ENCODE data around the gene FGGY. TPM values are rescaled to one million over a fixed set of nuclear protein-coding genes. Genes with fewer than 3 reads are reported as not detected.

Gene FGGY
- total RNA-seq, 1 experiment from 2014 or later: 6.4 TPM

DNA sequence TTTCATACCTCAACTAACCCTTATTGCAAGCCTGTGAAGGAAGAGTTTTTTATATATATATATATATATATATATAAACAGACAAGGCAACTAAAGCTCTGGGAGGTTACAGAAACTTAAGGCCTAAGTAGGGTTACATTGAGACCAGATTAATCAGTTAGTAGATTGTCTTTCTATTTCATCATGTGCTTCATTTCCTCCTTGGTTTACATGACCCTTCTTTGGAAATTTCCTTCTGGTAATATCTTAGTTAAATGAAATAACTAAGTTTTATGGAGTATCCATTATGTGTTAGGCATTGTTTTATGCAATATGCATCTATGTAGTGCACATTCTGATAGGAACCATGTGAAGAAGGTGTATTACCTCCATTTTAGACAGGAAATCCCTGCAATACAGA, 112.7 kb downstream of the FGGY start:
- Mint-ChIP-seq H3K36me3 (ENCODE audit: insufficient read depth, unreplicated experiment) (no peaks in the 10 kb centered on the region), H3K4me3 (ENCODE audit: unreplicated experiment) (no peak overlapping the region), H3K27me3 (ENCODE audit: insufficient read depth, unreplicated experiment) (no peaks in the 10 kb centered on the region), H3K4me1 (ENCODE audit: low read depth, unreplicated experiment) (no peaks in the 10 kb centered on the region), H3K9me3 (ENCODE audit: unreplicated experiment) (no peaks in the 10 kb centered on the region), H3K27ac (ENCODE audit: unreplicated experiment) (no peak overlapping the region)
- intact Hi-C loops (cut with micrococcal nuclease; ENCODE audit: unreplicated experiment): loop anchor here (10.0 kb wide), 1 partner anchor 115 kb away; the partner anchor contains the start of gene FGGY
- ChIA-PET CTCF (no interaction called here), POLR2A (no interaction called here)
- Histone ChIP-seq H3K4me3 (ENCODE audit: low read depth, low read length) (no peak overlapping the region), H3K27me3 (replicated peaks; ENCODE audit: control insufficient read depth, insufficient read depth, low read length) (no peaks in the 10 kb centered on the region), H3K9me3 (no peaks in the 10 kb centered on the region), H3K36me3 (ENCODE audit: control insufficient read depth, insufficient read depth, low read length) (no peaks in the 10 kb centered on the region), H3K4me1 (no peaks in the 10 kb centered on the region)
- TF ChIP-seq, protein P1, sequence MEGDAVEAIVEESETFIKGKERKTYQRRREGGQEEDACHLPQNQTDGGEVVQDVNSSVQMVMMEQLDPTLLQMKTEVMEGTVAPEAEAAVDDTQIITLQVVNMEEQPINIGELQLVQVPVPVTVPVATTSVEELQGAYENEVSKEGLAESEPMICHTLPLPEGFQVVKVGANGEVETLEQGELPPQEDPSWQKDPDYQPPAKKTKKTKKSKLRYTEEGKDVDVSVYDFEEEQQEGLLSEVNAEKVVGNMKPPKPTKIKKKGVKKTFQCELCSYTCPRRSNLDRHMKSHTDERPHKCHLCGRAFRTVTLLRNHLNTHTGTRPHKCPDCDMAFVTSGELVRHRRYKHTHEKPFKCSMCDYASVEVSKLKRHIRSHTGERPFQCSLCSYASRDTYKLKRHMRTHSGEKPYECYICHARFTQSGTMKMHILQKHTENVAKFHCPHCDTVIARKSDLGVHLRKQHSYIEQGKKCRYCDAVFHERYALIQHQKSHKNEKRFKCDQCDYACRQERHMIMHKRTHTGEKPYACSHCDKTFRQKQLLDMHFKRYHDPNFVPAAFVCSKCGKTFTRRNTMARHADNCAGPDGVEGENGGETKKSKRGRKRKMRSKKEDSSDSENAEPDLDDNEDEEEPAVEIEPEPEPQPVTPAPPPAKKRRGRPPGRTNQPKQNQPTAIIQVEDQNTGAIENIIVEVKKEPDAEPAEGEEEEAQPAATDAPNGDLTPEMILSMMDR (IDR thresholded peaks at IDR 0.05; ENCODE audit: insufficient read depth in 1 of 2, low read depth in 1 of 2, low read length in 1 of 2, severe bottlenecking in 1 of 2, unreplicated experiment in 1 of 2): no peak
- no peak for DNase-seq
- BruUV-seq (replicated peaks): no TSS peak

DNA sequence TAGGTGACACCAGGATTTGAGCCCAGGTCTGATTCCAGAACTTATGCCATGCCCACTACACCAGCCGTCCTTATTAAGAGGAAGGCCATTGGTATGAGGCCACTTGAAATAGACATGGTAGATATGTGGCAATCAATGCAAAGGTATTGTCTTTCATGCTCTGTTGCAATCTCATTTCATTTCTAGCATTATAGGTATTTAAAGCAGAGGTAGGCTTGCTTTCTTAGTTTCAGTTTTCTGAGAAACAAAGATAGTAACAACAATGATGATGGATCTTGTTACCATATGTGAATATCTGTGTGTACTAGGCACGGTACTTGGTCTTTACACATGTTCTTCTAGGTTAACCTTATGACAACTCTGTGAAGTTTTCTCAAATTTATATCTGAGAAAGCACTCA, 113.1 kb downstream of the FGGY start:
- ChIA-PET POLR2A (no interaction called here), CTCF (no interaction called here)
- H3K27me3 ChIP-seq (replicated peaks; ENCODE audit: control insufficient read depth, insufficient read depth, low read length): no peaks in the 10 kb centered on the region
- H3K4me3 ChIP-seq (ENCODE audit: low read depth, low read length): no peak overlapping the region
- intact Hi-C loops (cut with micrococcal nuclease; ENCODE audit: unreplicated experiment): loop anchor here (10.0 kb wide), 1 partner anchor 115 kb away; the partner anchor contains the start of gene FGGY
- no peaks in the 10 kb centered on the region for H3K36me3 Mint-ChIP-seq (ENCODE audit: insufficient read depth, unreplicated experiment)
- no peaks in the 10 kb centered on the region for H3K9me3 Mint-ChIP-seq (ENCODE audit: unreplicated experiment)
- H3K27ac Mint-ChIP-seq (ENCODE audit: unreplicated experiment): no peak overlapping the region
- TF ChIP-seq, protein P1 (IDR thresholded peaks at IDR 0.05; ENCODE audit: insufficient read depth in 1 of 2, low read depth in 1 of 2, low read length in 1 of 2, severe bottlenecking in 1 of 2, unreplicated experiment in 1 of 2): no peak
- H3K4me1 ChIP-seq: no peaks in the 10 kb centered on the region
- H3K4me1 Mint-ChIP-seq (ENCODE audit: low read depth, unreplicated experiment): no peaks in the 10 kb centered on the region
- H3K9me3 ChIP-seq: no peaks in the 10 kb centered on the region
- H3K36me3 ChIP-seq (ENCODE audit: control insufficient read depth, insufficient read depth, low read length): no peaks in the 10 kb centered on the region
- no peak overlapping the region for H3K4me3 Mint-ChIP-seq (ENCODE audit: unreplicated experiment)
- no TSS peak for BruUV-seq (replicated peaks)
- no peak for DNase-seq
- H3K27me3 Mint-ChIP-seq (ENCODE audit: insufficient read depth, unreplicated experiment): no peaks in the 10 kb centered on the region

DNA sequence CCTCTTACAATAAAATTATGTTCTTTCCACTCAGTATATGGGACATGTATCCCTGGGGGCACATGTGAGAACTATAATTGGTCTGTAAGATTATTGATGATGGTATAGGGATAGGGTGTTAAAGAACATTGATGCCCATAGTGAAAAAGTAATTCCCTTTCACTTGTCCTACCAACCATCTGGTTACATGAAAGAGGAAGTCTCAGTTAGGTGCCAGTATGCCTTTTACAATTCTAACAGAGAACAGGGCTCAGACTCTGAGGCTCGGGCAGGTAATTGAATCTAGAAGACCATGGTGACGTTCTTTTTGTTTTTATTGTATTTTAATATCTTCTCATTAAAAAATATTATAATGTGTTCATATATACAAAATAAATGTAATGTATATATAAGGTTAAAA, 113.6 kb downstream of the FGGY start:
- Histone ChIP-seq H3K36me3 (ENCODE audit: control insufficient read depth, insufficient read depth, low read length) (no peaks in the 10 kb centered on the region), H3K9me3 (no peaks in the 10 kb centered on the region), H3K27me3 (replicated peaks; ENCODE audit: control insufficient read depth, insufficient read depth, low read length) (no peaks in the 10 kb centered on the region), H3K4me1 (no peaks in the 10 kb centered on the region), H3K4me3 (ENCODE audit: low read depth, low read length) (no peak overlapping the region)
- POLR2A ChIA-PET: no interaction called here
- Mint-ChIP-seq H3K27me3 (ENCODE audit: insufficient read depth, unreplicated experiment) (no peaks in the 10 kb centered on the region), H3K9me3 (ENCODE audit: unreplicated experiment) (no peaks in the 10 kb centered on the region), H3K36me3 (ENCODE audit: insufficient read depth, unreplicated experiment) (no peaks in the 10 kb centered on the region), H3K4me1 (ENCODE audit: low read depth, unreplicated experiment) (no peaks in the 10 kb centered on the region), H3K4me3 (ENCODE audit: unreplicated experiment) (no peak overlapping the region), H3K27ac (ENCODE audit: unreplicated experiment) (no peak overlapping the region)
- intact Hi-C loops (cut with micrococcal nuclease; ENCODE audit: unreplicated experiment): no loop called here
- BruUV-seq (replicated peaks): no TSS peak
- TF ChIP-seq, protein P1 (IDR thresholded peaks at IDR 0.05; ENCODE audit: insufficient read depth in 1 of 2, low read depth in 1 of 2, low read length in 1 of 2, severe bottlenecking in 1 of 2, unreplicated experiment in 1 of 2): no peak
- no peak for DNase-seq
- CTCF ChIA-PET: no interaction called here

Measured in Caco-2 (cell line).